GM18868 (cell line): ENCODE measurements around the gene DOCK6.

Experiments used
- ATAC-seq: cut with Tn5 transposase; IDR thresholded peaks from one replicate; pipeline ENCODE4 v1.9.1; 2021; ENCODE audit warnings: mild to moderate bottlenecking, moderate library complexity; ENCODE audit not compliant: unreplicated experiment

DOCK6 gene

GRCh38 chr19:11279505-11280236 lies 17.3 kb upstream of the DOCK6 start:
- no peak for ATAC-seq

GRCh38 chr19:11278670-11279069 lies 16.3 kb upstream of the DOCK6 start:
- no peak for ATAC-seq

GRCh38 chr19:11274533-11275086 lies 12.3 kb upstream of the DOCK6 start:
- ATAC-seq: no peak

GRCh38 chr19:11273989-11274388 lies 11.7 kb upstream of the DOCK6 start:
- no peak for ATAC-seq

GRCh38 chr19:11273296-11273695 lies 11.0 kb upstream of the DOCK6 start:
- ATAC-seq: no peak

GRCh38 chr19:11269408-11269807 lies 7.1 kb upstream of the DOCK6 start:
- no peak for ATAC-seq

- no peak for ATAC-seq
Measured at GRCh38 chr19:11268783-11269267, 6.5 kb upstream of the DOCK6 start.

GRCh38 chr19:11267316-11268085 lies 5.2 kb upstream of the DOCK6 start:
- no peak for ATAC-seq

- no peak for ATAC-seq
Measured at GRCh38 chr19:11265785-11266236, 3.5 kb upstream of the DOCK6 start.

- no peak for ATAC-seq
Measured at GRCh38 chr19:11265177-11265784, 3.0 kb upstream of the DOCK6 start.

GRCh38 chr19:11264452-11265176 lies 2.3 kb upstream of the DOCK6 start:
- no peak for ATAC-seq

GRCh38 chr19:11263726-11264125 lies 1.4 kb upstream of the DOCK6 start:
- ATAC-seq: no peak

GRCh38 chr19:11261431-11261970 lies 823 bp downstream of the DOCK6 start:
- ATAC-seq: no peak

- no peak for ATAC-seq
Measured at GRCh38 chr19:11260996-11261395, 1.3 kb downstream of the DOCK6 start.

GRCh38 chr19:11257846-11258380 lies 4.4 kb downstream of the DOCK6 start:
- ATAC-seq: no peak

GRCh38 chr19:11256189-11256588 lies 6.1 kb downstream of the DOCK6 start:
- no peak for ATAC-seq

GRCh38 chr19:11254666-11255065 lies 7.7 kb downstream of the DOCK6 start:
- ATAC-seq: no peak

- ATAC-seq: no peak
Measured at GRCh38 chr19:11252665-11253355, 9.5 kb downstream of the DOCK6 start.

- ATAC-seq: no peak
Measured at GRCh38 chr19:11251650-11252314, 10.5 kb downstream of the DOCK6 start.
